ENCODE data around the gene ZNF699.

DNA sequence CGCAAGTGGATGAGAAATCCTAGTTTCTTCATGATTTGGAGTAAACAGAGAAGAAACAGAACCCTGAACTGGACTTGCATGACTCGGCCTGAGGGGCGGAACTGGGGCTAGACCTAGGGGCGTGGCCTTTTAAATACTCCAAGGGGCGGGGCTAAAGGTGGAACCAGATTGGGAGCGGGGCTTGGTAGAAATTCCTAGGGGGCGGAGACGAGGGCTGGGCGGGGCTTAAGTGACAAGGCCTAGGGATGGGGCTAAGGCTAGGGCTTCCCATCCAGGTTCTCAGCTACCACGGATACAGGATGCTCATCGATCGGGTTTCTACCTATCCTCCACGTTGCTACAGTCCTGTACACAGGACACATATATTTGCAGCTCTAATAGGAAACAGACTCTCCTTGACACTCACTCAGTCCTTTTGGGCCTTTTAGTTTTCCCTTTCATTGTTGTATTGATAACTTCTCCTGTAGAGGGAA lies 372 bp upstream of the ZNF699 start:
- TF ChIP-seq, protein P1, sequence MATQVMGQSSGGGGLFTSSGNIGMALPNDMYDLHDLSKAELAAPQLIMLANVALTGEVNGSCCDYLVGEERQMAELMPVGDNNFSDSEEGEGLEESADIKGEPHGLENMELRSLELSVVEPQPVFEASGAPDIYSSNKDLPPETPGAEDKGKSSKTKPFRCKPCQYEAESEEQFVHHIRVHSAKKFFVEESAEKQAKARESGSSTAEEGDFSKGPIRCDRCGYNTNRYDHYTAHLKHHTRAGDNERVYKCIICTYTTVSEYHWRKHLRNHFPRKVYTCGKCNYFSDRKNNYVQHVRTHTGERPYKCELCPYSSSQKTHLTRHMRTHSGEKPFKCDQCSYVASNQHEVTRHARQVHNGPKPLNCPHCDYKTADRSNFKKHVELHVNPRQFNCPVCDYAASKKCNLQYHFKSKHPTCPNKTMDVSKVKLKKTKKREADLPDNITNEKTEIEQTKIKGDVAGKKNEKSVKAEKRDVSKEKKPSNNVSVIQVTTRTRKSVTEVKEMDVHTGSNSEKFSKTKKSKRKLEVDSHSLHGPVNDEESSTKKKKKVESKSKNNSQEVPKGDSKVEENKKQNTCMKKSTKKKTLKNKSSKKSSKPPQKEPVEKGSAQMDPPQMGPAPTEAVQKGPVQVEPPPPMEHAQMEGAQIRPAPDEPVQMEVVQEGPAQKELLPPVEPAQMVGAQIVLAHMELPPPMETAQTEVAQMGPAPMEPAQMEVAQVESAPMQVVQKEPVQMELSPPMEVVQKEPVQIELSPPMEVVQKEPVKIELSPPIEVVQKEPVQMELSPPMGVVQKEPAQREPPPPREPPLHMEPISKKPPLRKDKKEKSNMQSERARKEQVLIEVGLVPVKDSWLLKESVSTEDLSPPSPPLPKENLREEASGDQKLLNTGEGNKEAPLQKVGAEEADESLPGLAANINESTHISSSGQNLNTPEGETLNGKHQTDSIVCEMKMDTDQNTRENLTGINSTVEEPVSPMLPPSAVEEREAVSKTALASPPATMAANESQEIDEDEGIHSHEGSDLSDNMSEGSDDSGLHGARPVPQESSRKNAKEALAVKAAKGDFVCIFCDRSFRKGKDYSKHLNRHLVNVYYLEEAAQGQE (IDR thresholded peaks at IDR 0.05; ENCODE audit: unreplicated experiment), result no peak
- TF ChIP-seq, protein P2, sequence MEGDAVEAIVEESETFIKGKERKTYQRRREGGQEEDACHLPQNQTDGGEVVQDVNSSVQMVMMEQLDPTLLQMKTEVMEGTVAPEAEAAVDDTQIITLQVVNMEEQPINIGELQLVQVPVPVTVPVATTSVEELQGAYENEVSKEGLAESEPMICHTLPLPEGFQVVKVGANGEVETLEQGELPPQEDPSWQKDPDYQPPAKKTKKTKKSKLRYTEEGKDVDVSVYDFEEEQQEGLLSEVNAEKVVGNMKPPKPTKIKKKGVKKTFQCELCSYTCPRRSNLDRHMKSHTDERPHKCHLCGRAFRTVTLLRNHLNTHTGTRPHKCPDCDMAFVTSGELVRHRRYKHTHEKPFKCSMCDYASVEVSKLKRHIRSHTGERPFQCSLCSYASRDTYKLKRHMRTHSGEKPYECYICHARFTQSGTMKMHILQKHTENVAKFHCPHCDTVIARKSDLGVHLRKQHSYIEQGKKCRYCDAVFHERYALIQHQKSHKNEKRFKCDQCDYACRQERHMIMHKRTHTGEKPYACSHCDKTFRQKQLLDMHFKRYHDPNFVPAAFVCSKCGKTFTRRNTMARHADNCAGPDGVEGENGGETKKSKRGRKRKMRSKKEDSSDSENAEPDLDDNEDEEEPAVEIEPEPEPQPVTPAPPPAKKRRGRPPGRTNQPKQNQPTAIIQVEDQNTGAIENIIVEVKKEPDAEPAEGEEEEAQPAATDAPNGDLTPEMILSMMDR (conservative IDR thresholded peaks at IDR 0.05; ENCODE audit: low read depth in 2 of 2), result no peak
- no peak for TF ChIP-seq EZH2 (IDR thresholded peaks at IDR 0.05; ENCODE audit: low read depth, unreplicated experiment)
- no peak for TF ChIP-seq POLR2AphosphoS5 (IDR thresholded peaks at IDR 0.05; ENCODE audit: low read depth)
- TF ChIP-seq EZH2phosphoT487 (IDR thresholded peaks at IDR 0.05; ENCODE audit: unreplicated experiment), result no peak
- TF ChIP-seq NANOG (IDR thresholded peaks at IDR 0.05; ENCODE audit: borderline replicate concordance), result no peak
